GM12801 (cell line): ENCODE data around the gene FNDC11.

ENCODE experiments used
- TF ChIP-seq, protein P1 (sequence below): IDR thresholded peaks from one replicate; pipeline ENCODE4 v1.5.1; 2011; ENCODE audit warnings: control low read depth; ENCODE audit not compliant: insufficient read length; ENCODE audit errors: extremely low read depth

The FNDC11 gene

DNA sequence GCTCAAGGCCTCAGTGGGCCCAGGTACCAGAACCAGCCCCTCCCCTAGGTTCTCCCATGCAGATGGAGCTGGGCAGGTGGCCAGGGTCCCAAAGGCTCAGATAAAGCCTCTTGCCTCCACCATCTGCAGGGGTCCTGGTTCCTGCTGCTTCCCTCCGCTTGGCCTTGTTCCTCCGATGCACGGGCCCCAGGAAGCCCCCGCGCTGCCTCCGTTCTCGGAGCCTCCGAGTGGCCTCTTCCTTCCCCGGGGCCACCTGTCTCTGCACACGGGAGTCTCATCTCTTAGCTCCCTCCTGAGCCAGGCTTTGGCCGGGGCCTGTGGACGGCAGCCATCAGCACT is 14.9 kb upstream of the FNDC11 start:
- TF ChIP-seq, protein P1, sequence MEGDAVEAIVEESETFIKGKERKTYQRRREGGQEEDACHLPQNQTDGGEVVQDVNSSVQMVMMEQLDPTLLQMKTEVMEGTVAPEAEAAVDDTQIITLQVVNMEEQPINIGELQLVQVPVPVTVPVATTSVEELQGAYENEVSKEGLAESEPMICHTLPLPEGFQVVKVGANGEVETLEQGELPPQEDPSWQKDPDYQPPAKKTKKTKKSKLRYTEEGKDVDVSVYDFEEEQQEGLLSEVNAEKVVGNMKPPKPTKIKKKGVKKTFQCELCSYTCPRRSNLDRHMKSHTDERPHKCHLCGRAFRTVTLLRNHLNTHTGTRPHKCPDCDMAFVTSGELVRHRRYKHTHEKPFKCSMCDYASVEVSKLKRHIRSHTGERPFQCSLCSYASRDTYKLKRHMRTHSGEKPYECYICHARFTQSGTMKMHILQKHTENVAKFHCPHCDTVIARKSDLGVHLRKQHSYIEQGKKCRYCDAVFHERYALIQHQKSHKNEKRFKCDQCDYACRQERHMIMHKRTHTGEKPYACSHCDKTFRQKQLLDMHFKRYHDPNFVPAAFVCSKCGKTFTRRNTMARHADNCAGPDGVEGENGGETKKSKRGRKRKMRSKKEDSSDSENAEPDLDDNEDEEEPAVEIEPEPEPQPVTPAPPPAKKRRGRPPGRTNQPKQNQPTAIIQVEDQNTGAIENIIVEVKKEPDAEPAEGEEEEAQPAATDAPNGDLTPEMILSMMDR = no peak

- TF ChIP-seq, protein P1 = no peak
These were observed 14.3 kb upstream of the FNDC11 start for GRCh38 chr20:63539441-63540370.

GRCh38 chr20:63540417-63541186 is 13.4 kb upstream of the FNDC11 start:
- TF ChIP-seq, protein P1 = no peak

DNA sequence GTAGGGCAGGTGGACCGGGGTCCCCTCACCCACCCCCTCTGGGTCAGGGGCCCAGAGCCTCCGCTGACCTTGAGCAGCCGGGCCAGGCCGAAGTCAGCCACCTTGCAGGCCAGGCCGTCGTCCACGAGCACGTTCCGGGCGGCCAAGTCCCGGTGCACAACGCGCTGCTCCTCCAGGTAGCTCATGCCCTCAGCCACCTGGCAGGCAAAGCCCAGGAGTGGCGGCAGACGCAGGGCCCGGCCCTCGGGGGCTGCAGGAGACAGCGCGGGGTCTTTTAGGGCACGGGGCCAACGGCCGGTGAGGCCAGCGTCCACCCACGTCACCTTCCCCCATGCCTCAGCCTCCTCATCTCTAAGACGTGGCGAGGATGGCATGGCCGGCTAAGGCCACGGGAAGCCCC is 12.6 kb upstream of the FNDC11 start:
- TF ChIP-seq, protein P1 = no peak

DNA sequence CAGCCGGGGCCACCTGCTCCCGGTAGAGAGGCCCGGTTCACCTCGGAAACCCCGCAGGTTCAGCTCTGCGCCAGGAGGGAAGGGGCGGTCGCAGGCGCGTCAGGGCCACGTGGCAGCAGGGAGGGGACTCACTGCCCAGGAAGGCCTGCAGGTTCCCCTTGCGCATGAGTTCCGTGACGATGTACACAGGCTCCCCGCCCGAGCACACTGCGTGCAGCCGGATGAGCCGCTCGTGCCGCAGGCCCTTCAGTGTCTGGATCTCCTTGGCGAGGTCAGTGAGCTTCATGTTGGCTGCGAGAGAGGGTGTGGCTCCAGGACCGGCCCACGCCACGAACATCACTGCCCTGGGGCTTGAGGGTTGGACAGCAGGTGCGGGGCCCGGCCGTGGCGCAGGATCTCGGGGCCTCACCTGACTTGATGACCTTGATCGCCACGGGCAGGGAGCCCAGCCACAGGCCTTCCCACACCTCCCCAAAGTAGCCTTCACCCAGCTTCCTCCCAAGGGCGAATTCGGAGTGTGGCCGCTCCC is 11.9 kb upstream of the FNDC11 start:
- TF ChIP-seq, protein P1 = no peak

GRCh38 chr20:63542696-63543095 is 11.3 kb upstream of the FNDC11 start:
- TF ChIP-seq, protein P1 = no peak

DNA sequence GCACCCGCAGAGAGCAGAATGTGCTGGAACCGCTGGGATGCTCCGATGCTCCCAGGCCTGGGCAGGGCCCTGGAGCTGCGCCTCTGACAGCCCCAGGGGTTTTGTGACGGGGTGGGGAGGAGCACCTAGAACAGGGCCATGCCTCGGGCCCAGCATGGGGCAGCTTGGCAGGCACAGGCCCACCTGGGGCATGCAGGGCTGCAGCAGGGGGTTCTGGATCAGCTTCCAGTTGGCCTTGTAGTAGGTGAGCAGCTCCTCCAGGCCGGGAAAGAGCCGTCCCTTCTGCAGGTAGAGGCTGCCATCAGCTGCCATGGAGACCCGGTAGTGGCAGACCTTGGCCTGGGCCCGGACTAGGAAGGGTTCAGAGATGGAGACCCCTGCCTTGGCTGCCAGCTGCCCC is 10.8 kb upstream of the FNDC11 start:
- TF ChIP-seq, protein P1 = no peak
